ENCODE results near the gene TLDC2.
"Not testable (repeated sequence)": the region's sequence is repeated elsewhere in the genome, so short reads cannot be mapped to it uniquely, and the experiment has no call there.

TLDC2 gene

DNA sequence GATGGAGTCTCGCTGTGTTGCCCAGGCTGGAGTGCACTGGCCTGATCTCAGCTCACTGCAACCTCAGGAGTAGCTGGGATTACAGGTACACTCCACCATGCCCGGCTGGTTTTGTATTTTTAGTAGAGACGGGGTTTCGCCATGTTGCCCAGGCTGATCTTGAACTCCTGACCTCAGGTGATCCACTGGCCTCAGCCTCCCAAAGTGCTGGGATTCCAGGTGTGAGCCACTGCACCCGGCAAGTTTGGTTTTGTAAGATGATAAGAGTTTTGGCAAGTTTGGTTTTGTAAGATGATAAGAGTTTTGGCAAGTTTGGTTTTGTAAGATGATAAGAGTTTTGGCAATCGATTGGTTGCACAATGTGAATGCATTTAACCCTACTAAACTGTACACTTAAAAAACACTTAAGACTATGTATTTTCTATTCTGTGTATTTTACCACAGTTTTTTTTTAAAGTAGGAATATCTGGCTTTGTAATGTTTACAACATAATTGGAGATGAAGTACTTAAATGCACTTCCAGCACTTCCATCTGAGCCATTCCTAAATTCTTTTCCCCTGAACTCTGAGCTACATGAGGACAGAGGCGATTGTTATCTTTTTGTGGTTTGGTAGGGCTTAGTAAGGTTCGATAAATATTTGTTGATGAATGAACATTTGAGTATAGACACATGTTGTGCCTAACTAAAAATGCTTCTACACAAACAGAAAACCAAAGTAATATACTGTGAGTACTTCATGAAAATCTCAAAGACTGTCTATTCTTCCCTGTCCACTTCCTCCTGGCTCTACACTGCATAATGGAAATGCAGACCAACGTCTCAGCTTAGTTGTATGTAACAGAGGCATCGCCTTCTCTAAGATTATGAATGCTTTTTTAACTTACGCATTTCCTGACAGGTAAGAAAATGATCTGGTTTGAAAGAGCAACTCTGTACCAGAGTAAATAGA, 56.8 kb downstream of the TLDC2 start:
- no peak for DNase-seq (ENCODE audit: low read depth, low spot score)
- no peak overlapping the region for H3K4me3 ChIP-seq (ENCODE audit: low read length)

DNA sequence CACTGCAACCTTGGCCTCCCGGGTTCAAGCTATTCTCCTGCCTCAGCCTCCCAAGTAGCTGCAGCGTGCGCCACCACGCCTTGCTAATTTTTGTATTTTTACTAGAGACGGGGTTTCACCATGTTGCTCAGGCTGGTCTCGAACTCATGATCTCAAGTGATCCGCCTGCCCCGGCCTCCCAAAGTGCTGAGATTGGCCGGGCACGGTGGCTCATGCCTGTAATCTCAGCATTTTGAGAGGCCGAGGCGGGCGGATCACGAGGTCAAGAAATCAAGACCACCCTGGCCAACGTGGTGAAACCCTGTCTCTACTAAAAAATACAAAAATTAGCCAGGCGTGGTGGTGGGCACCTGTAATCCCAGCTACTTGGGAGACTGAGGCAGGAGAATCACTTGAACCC, 57.6 kb downstream of the TLDC2 start:
- DNase-seq (ENCODE audit: low read depth, low spot score); H3K4me3 ChIP-seq (ENCODE audit: low read length): not testable (repeated sequence)

DNA sequence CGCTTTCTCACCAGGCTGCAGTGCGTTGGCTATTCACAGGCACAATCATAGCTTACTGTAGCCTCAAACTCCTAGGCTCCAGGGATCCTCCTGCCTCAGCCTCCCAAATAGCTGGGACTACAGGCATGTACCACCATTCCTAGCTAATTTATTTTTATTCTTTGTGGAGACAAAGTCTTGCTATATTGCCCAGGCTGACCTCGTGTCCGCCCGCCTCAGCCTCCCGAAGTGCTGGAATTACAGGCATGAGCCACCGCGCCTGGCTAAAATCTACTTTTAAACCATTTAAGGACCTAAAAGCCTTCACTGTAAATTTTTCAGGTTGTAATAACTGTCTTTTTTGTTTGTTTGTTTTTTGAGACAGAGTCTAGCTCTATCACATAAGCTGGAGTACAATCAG, 60.4 kb downstream of the TLDC2 start:
- no peak overlapping the region for H3K4me3 ChIP-seq (ENCODE audit: low read length)
- DNase-seq (ENCODE audit: low read depth, low spot score), result no peak

DNA sequence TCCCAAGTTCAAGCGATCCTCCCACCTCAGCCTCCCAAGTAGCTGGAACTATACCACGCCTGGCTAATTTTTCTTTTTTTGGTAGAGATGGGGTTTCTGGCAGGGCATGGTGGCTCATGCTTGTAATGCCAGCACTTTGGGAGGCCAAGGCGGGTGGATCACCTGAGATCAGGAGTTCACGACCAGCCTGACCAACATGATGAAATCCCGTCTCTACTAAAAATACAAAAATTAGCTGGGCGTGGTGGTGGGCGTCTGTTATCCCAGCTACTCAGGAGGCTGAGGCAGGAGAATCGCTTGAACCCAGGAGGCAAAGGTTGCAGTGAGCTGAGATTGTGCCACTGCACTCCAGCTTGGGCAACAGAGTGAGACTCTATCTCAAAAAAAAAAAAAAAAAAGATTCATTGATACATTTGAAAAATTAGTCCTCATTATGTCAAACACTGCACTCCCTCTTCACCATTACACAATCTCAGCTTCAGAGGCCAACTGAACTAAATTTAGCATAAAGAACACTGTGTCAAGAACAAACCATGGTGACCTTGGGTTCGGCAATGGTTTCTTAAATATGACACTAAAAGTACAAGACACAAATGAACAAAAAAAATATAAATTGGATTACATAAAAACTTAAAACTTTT, 60.9 kb downstream of the TLDC2 start:
- not testable (repeated sequence) for DNase-seq (ENCODE audit: low read depth, low spot score); H3K4me3 ChIP-seq (ENCODE audit: low read length)

DNA sequence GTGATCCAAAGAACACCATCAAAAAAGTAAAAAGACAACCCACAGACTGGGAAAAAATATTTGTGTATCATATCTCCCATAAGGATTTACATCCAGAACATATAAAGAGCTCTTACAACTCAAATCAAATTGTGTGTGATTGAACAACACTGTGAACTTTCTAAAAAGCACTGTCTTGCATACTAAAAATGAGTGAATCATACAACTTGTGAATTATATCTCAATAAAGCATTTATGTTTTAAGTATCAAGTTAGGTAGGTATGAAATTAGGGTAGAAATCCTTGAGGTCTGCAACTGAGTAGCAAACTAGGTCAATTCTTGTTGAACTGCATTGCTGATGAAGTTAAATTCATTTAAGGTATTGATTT, 61.4 kb downstream of the TLDC2 start:
- DNase-seq (ENCODE audit: low read depth, low spot score), result no peak

DNA sequence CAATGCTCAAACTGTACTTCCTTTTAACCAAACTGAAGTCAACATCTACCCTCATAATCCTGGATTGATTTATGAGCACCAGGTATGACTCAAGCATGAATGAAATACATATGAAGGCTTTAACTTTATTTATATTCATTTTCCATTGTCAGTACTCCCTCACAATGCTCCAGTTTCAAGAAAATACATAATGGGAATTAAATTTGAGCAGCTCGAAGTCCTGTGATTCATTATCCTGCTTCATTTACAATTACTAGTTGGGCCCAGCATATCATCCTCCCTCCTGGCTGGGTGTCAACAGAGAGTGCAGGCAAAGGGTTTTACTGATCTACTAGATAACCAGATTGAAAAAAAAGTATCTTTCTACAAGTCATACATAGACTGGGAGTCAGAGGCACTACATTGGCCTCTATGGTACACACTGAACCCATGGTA, 65.5 kb downstream of the TLDC2 start:
- H3K4me3 ChIP-seq (ENCODE audit: low read length), result no peak overlapping the region
- DNase-seq (ENCODE audit: low read depth, low spot score), result no peak

More for the DNA sequence above, 61.4 kb downstream of the TLDC2 start:
- H3K4me3 ChIP-seq (ENCODE audit: low read length), result no peak overlapping the region

Data from Jurkat, Clone E6-1 (cell line).